ENCODE data around the gene CST7.

Gene CST7

GRCh38 chr20:24966317-24967012 is 17.4 kb downstream of the CST7 start:
- no peak for DNase-seq

DNA sequence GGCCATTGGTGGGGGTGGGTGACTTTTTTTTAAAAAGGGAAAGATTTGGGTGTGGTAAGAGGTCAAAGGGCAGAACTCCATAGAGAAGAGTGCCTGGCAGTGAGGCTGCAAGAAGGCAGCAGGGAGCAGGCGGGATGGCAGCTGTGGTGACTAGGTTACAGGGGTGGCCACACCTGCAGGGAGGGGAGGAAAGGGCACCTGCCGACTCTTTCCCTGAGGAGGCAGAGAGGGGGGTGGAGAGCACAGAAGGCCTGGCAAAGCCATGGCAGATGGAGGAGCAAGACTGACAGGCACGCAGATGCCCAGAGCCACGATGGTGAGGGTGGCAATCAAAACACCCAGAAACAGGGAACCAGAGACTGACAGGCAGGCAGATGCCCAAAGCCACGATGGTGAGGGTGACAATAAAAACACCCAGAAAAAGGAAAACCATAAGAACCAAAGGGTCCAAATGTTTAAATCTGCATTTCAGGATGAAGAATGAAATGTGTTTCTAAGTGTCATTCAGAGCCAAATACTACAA is 19.3 kb downstream of the CST7 start:
- DNase-seq, result no peak

- DNase-seq, result no peak
Measured at GRCh38 chr20:24969186-24970029, 20.3 kb downstream of the CST7 start.

GRCh38 chr20:24970030-24970553 is 21.0 kb downstream of the CST7 start:
- no peak for DNase-seq

DNA sequence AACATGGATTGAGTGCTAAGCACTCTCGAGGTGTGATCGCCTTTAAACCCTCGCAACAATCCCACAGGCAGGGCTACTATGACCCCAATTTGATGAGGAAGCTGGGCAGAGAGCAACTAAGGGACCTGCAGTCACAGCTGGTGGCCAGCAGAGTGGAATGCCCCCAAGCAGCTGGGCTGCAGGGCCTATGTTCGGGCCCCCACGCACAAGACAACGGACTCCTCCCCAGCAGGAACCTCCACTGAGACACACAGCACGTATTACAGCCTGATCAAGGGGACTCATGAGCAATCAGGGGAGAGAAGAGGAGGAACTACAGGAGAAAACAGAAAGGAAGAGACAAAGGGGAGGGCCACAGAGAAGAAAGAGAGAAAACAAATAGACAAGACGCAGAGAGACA is 21.7 kb downstream of the CST7 start:
- DNase-seq, result no peak

GRCh38 chr20:24971376-24972101 is 22.5 kb downstream of the CST7 start:
- no peak for DNase-seq

DNA sequence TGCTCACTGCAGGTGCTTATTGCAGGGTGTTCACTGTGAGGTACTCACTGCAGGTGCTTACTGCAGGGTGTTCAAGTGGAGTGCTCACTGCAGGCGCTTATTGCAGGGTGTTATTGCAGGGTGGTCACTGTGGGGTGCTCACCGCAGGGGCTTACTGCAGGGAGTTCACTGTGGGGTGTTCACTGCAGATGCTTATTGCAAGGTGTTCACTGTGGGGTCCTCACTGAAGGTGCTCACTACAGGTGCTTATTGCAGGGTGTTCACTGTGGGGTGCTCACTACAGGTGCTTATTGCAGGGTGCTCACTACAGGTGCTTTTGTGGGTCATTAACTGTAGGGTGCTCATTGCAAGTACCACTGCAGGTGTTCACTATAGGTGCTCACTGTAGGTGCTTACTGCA is 23.3 kb downstream of the CST7 start:
- DNase-seq, result no peak

GRCh38 chr20:24977336-24977735 is 28.3 kb downstream of the CST7 start:
- DNase-seq, result no peak

DNA sequence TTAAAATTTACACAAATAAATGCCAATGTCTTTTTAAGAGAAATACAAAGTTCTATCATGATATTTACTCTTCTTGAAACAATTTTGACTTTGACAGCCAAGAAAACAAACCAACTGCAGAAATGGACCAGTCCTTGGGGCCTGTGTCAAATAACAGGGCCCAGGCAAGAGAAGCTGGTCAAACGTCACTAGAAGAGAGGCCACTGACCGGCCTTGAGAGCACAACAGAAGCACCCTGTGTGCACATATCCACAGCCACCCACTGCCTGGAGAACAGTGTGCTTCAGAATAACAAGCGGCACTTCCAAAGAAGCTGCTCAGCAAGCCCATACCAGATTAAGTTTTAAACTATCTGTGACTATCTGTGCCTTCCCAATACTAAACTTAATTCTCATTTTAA is 28.7 kb downstream of the CST7 start:
- DNase-seq, result no peak

DNA sequence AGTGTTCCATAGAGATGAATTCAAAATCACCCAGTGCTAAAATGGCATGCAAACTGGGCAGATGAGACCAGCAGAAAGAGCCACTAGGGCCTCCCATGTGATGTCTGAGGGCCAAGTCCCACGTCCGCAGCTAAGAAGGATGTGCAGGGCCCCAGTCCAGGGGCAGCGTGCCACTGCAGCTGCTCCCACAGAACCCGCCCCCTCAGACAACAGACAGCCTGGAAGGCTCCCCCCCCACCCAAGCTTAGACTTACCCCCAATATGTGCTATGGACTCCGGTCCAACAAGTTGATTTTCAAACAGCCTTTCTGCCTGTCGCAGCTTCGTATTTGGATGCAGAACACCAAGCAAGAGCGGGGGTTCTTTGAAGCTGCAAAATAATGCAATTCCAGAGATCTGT is 29.4 kb downstream of the CST7 start:
- DNase-seq, result no peak

DNA sequence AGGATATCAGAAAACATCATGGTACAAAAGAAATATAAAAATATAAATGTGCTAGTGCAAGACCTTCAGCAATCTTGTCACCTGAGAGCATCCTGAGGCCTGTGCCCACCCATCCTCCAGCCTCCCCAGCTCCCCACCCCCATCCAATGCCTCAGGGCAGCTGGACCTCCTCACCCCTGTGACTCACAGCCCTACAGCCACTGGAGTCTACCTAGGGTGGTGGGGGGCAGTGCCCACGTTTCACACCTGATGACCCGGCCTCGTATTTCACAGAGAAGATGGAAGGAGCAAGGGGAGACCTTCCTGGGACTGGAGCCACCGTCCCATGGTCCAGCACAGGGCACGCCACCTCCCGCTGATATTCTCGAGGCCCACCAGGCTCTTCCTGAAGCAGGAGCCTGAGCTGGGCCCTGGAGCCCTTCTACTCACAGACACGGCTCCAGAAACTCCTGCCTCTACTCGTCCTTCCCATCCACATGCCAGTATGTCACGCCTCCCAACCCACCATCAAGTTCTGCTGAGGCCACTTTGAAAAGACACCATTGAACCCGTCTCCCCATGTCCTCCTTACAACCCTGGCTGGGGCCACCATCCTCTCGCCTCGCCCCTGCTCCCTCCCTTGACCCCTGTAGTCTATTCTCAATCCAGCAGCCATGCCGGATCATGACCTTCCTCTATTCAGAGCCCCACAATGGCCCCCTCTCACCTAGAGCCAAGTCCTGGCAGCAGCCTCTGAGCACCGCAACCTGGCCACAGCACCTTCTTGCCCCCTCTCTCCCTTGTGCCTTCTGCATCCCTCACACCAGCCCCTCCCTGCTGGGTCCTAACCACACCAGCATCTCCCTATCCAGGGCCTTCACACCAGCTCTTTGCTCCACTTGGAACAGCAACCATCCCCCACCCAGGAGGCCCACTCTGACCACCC is 30.2 kb downstream of the CST7 start:
- no peak for DNase-seq

DNA sequence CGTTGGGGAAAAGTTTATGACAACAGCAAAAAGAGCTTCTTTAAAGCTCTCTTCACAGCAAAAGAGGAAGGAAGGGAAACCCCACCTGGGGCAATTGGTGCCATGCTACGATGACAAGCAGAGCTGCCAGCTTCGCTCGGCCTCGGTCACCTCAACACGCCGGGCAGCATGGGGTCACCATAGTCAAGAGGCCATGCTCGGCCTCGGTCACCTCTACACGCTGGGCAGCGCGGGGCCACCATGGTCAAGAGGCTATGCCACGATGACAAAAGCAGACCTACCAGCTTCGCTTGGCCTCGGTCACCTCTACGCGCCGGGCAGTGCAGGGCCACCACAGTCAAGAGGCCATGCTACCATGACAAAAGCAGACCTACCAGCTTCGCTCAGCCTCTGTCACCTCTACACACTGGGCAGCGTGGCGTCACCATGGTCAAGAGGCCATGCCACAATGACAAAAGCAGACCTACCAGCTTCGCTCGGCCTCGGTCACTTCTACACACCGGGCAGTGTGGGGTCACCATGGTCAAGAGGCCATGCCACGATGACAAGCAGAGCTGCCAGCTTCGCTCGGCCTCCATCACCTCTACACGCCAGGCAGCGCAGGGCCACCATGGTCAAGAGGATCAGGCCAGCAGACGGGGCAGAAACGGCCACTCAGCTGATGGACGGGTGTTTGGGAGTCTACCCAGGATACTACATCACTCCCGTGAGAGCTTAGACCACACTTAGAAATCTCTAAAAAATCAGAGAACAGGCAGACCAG is 31.4 kb downstream of the CST7 start:
- no peak for DNase-seq

- no peak for DNase-seq
Measured at GRCh38 chr20:24981282-24981681, 32.2 kb downstream of the CST7 start.

- no peak for DNase-seq
Measured at GRCh38 chr20:24981790-24982189, 32.7 kb downstream of the CST7 start.

GRCh38 chr20:24983896-24984295 is 34.8 kb downstream of the CST7 start:
- no peak for DNase-seq

DNA sequence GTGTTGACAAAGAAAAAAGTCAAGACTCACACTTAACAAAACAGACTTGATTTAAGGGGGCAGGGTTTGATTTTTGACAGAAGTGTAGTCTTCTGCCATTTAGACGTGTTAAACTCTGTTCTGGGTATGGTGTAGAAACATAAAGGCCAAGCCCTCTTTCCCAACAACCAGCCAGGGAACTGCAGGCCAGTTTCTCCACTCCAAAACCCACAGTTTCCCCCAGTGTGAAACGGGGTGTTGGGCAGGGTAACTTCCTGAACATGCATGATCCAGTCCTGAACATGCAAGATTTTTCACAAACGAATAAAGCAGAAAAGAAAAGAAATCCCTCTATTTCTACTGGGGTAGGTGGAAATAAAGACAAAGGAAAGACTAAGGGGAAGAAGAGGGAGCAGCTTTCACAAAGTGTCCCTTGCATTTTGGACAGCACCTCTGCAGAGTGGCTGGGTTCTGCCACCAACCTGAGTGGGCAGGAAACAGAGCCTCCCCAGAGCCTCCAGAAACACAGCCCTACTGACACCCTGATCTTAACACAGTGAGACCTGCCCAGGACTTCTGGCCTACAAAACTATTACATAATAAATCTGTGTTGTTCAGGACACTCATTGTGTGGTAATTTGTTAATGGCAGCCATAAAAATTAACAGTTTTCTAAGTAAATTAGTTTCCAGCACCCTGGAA is 36.0 kb downstream of the CST7 start:
- no peak for DNase-seq

DNA sequence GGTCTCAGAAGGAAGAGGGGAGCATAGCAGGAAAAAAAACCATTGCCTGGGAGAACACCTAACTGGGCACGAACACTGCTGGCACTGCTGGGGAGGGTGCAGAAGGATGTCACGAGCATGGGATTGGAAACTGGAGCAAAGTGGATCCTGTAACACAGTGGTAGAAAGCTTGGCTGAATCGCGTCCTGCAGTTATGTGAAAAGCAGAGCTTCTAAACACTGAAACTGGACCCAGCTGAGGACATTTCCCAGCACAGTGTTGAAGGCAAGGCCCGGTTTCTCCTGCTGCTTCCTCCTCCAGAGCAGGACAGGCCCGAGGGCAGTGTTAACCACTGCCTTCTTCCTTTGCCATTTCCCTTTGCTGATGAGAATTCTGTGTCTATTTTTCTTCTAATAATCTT is 36.7 kb downstream of the CST7 start:
- no peak for DNase-seq

GRCh38 chr20:24986436-24987015 is 37.5 kb downstream of the CST7 start:
- no peak for DNase-seq

- DNase-seq, result no peak
Measured at GRCh38 chr20:24987244-24987643, 38.2 kb downstream of the CST7 start.
